WI38 (cell line): ENCODE measurements around the gene RCOR3.
"Not testable (repeated sequence)": the region's sequence is repeated elsewhere in the genome, so short reads cannot be mapped to it uniquely, and the experiment has no call there.

Experiments used
- H3K4me3 ChIP-seq: 2 replicates; pipeline ENCODE4 v1.5.1; 2011; ENCODE audit warnings: low read depth, mild to moderate bottlenecking, control low read depth, low read length
- TF ChIP-seq, protein P1 (sequence below): IDR thresholded peaks from 2 replicates; pipeline ENCODE4 v1.5.1; 2012; ENCODE audit warnings: low read depth, mild to moderate bottlenecking, control low read depth, low read length

Gene RCOR3

DNA sequence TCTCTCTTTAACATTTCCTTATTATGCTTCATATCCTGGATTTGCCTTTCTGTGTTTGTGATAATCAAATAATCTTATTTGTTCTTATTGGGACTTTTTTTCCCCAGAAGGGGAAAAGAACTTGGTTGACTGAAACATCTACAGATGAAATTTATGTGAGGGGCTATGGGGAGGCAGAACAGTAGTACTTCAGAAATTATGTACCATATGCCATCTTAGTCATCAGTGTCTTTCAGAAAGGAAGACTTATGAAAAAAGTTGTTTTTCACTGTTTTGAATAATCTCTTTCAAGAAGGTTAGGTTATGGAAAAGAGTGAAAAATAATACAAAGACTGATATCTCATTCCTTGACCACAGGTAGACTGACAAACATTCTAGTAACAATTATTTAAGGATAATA is 37.2 kb downstream of the RCOR3 start:
- no peak overlapping the region for H3K4me3 ChIP-seq
- TF ChIP-seq, protein P1, sequence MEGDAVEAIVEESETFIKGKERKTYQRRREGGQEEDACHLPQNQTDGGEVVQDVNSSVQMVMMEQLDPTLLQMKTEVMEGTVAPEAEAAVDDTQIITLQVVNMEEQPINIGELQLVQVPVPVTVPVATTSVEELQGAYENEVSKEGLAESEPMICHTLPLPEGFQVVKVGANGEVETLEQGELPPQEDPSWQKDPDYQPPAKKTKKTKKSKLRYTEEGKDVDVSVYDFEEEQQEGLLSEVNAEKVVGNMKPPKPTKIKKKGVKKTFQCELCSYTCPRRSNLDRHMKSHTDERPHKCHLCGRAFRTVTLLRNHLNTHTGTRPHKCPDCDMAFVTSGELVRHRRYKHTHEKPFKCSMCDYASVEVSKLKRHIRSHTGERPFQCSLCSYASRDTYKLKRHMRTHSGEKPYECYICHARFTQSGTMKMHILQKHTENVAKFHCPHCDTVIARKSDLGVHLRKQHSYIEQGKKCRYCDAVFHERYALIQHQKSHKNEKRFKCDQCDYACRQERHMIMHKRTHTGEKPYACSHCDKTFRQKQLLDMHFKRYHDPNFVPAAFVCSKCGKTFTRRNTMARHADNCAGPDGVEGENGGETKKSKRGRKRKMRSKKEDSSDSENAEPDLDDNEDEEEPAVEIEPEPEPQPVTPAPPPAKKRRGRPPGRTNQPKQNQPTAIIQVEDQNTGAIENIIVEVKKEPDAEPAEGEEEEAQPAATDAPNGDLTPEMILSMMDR: no peak

DNA sequence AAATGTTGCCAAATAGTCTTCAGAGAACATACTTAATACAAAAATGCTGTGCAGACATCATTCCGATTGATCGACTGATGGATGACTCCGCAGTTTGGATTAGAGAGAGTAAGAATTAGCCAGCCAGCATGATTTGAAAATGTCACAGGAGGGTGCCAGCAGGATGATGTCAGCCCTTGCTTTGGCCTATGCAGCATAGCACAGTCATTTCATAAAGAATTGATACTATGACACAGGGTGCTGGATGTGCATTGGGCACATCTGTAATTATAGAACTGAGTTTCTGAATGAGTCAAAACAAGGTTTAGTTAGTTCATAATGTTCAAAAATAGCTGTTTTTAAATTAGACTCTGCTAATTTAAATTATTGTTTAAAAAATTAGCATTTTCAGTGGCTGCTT is 45.9 kb downstream of the RCOR3 start:
- H3K4me3 ChIP-seq: no peak overlapping the region

DNA sequence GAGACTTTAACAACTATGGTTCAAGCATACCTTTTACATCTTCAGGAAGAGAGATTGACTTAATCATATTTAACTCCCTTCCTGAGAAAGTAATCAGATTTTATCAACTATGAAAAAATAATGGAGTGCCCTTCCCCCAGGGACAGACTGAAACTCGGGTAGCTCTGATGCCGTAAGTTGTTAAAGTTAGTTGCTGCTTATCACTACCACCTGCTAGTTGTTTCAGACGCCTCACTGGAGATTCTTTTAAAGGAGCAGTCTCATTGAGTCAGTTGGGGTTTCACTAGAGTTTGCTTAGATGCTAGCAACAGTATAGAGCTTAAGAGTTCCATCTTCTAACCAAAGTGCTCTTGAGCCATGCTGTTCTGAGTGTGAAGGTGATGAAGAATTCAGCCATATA is 50.5 kb downstream of the RCOR3 start:
- TF ChIP-seq, protein P1: no peak

More for the DNA sequence above, 45.9 kb downstream of the RCOR3 start:
- TF ChIP-seq, protein P1: no peak

DNA sequence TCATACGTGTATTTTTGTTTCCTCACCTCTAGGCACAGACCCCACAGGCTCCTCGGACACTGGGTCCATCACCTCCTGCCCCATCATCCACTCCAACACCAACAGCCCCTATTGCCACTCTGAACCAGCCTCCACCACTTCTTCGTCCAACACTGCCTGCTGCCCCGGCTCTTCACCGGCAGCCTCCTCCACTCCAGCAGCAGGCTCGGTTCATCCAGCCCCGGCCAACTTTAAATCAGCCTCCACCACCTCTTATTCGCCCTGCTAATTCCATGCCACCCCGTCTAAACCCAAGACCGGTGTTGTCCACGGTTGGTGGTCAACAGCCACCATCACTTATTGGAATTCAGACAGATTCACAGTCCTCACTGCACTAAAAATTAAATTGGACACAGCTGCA is 54.2 kb downstream of the RCOR3 start:
- H3K4me3 ChIP-seq: no peak overlapping the region
- TF ChIP-seq, protein P1: no peak

More for the DNA sequence above, 50.5 kb downstream of the RCOR3 start:
- H3K4me3 ChIP-seq: no peak overlapping the region

DNA sequence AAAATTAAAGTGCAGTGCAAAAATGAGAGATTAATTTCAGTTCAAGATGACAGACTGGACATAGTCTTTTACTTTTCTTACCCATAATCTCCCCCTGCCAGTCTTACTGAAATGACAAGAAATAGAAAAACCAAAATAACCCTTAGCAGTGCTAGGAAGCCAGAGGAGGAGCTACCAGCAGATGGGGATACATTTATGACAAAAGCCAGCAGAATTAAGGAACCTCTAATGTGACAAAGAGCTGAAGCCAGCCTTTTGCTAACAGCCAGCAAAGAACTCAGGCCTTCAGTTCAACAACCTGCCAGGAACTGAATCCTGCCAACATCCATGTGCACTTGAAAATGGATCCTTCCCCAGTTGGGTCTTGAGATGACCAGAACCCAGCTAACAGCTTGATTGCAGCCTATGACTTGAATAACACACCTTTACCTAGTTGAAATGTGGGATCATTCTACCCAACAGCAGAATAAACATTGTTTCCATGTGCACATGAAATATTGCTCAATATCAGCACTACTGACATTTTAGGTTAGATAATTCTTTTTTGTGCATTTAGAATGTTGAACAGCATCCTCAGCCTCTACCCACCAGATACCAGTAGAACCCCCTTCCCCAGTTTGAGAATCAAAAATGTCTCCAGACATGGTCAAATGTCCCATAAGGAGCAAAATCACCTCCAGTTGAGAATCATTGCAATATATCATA is 59.6 kb downstream of the RCOR3 start:
- TF ChIP-seq, protein P1: no peak
- H3K4me3 ChIP-seq: no peak overlapping the region

DNA sequence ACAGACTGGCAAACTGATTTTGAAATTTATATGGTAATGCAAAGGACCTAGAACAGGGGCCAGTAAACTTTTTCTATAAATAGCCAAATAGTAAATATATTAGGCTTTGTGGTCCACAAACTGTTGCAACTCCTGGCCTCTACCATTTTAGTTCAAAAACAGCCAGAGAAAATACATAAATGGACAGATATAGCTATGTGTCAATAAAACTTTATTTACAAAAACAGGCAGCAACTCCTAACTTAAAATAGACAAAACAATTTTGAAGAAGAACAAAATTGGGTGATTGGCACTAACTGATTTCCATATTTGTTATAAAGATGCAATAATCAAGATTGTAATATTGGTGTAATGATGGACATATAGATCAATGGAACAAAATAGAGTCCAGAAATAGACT is 60.7 kb downstream of the RCOR3 start:
- TF ChIP-seq, protein P1: no peak
- no peak overlapping the region for H3K4me3 ChIP-seq

DNA sequence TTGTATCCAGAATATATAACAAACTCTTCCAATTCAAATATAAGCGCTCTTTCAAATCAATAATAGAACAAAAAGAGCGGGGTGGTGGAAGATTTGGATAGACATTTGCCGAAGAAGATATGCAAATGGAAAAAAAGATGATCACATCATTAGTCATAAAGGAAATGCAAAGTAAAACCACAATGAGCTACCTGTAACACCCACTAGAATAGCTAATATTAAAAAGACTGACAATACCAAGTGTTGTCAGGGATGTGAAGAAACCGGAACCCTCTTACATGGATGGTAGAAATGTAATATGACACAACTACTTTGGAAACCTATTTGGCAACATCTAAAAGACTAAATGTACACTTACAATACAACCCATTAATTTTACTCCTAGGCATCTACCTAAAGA is 61.8 kb downstream of the RCOR3 start:
- H3K4me3 ChIP-seq: no peak overlapping the region
- TF ChIP-seq, protein P1: no peak

DNA sequence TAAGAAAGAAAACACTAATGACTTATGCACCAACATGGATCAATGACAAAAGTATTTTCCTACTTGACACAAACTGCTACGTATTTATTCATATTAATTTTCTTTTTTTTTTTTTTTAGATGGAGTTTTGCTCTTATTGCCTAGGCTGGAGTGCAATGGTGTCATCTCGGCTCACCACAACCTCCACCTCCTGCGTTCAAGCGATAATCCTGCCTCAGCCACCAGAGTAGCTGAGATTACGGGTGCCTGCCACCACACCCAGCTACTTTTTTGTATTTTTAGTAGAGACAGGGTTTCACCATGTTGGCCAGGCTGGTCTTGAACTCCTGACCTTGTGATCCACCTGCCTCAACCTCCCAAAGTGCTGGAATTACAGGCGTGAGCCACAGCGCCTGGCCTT is 62.5 kb downstream of the RCOR3 start:
- H3K4me3 ChIP-seq: not testable (repeated sequence)
